Spleen (tissue), 11 donors: Measurements from ENCODE around the gene CPNE6. TPM values are rescaled to one million over a fixed set of nuclear protein-coding genes. Genes with fewer than 3 reads are reported as not detected.

Experiments
- DNase-seq: peaks from one replicate; pipeline ENCODE4 v3.0.0-alpha.2; 2020
- H3K27ac ChIP-seq, 8 donors: fragments of 200-600 bp; sonication (generic) in 7 of 8; 1 replicate in 4 of 8; 2 replicates in 4 of 8; pipeline versions ENCODE4 v1.5.0 to v1.8.0; 2016 to 2021; ENCODE audit warnings: inconsistent platforms in 4 of 8, mild to moderate bottlenecking in 4 of 8, moderate library complexity in 1 of 8
- H3K27me3 ChIP-seq, 7 donors: fragments of 200-600 bp; sonication (generic) in 6 of 7; replicated peaks in 1 of 7; 1 replicate in 4 of 7; 2 replicates in 3 of 7; pipeline versions ENCODE4 v1.5.0 to v1.8.0; 2016 to 2021; ENCODE audit warnings: inconsistent platforms in 3 of 7, mild to moderate bottlenecking in 1 of 7
- H3K36me3 ChIP-seq, 6 donors: fragments of 200-600 bp; sonication (generic) in 5 of 6; 1 replicate in 4 of 6; 2 replicates in 2 of 6; pipeline versions ENCODE4 v1.5.0 to v1.8.0; 2016 to 2021; ENCODE audit warnings: inconsistent platforms in 2 of 6
- H3K4me1 ChIP-seq, 6 donors: fragments of 200-600 bp; sonication (generic) in 5 of 6; 1 replicate in 3 of 6; 2 replicates in 3 of 6; pipeline versions ENCODE4 v1.5.0 to v1.8.0; 2016 to 2021; ENCODE audit warnings: inconsistent platforms in 3 of 6
- H3K4me3 ChIP-seq, 8 donors: fragments of 200-600 bp; sonication (generic) in 7 of 8; 1 replicate in 4 of 8; 2 replicates in 4 of 8; pipeline versions ENCODE4 v1.5.0 to v1.8.0; 2016 to 2021; ENCODE audit warnings: inconsistent platforms in 4 of 8, mild to moderate bottlenecking in 4 of 8, moderate library complexity in 2 of 8
- H3K9me3 ChIP-seq, 8 donors: fragments of 200-600 bp; sonication (generic) in 7 of 8; 1 replicate in 4 of 8; 2 replicates in 4 of 8; pipeline versions ENCODE4 v1.5.0 to v1.8.0; 2016 to 2021; ENCODE audit warnings: inconsistent platforms in 4 of 8
- CTCF ChIP-seq, 11 experiments: fragments of 200-600 bp in 7 of 11; fragments of 450-650 bp in 4 of 11; sonication (generic) in 4 of 11; IDR thresholded peaks in 8 of 11; conservative IDR thresholded peaks in 3 of 11; 1 replicate in 7 of 11; 2 replicates in 4 of 11; pipeline versions ENCODE4 v1.4.0 to v1.8.0; 2016 to 2021; ENCODE audit warnings: antibody characterized with exemption in 11 of 11, inconsistent platforms in 4 of 11, mild to moderate bottlenecking in 1 of 11
- POLR2A ChIP-seq, 3 donors: fragments of 450-650 bp; IDR thresholded peaks; one replicate each; pipeline ENCODE4 v1.5.1; 2017; ENCODE audit warnings: antibody characterized with exemption in 3 of 3, mild to moderate bottlenecking in 1 of 3
- POLR2AphosphoS5 ChIP-seq, 3 donors: sonication (generic); formaldehyde crosslinking; IDR thresholded peaks; one replicate each; pipeline ENCODE4 v1.5.1; 2017; ENCODE audit warnings: antibody characterized with exemption in 3 of 3
- WGBS, 5 donors: extraction: QIAGEN DNeasy Blood & Tissue Kit in 3 of 5; methylation state at CpG; one replicate each; pipeline versions ENCODE4 v1.1.5 to v1.1.7; 2013 to 2018; 5-methylcytosine and 5-hydroxymethylcytosine counted together
- intact Hi-C: fragments of 100-400 bp; cut with DNase I; formaldehyde crosslinking; loops from one replicate; pipeline ENCODE4 v1.15.0; 2023; ENCODE audit warnings: low total_unique reads
- polyA plus RNA-seq, 3 donors: library from polyadenylated mRNA; stranded (reverse); fragments of 200-250 nt; gene quantifications; one replicate each; pipeline ENCODE4 v1.2.1, GENCODE V29; 2013
- total RNA-seq, 7 donors: library from RNA; depleted of rRNA in 3 of 7; stranded (reverse); fragments of >200 nt in 3 of 7; fragmentation: NEBNext Ultra II Directional in 4 of 7; extraction: Animal tissue kit (Norgen Biotek cat#: 25700) in 4 of 7; gene quantifications; one replicate each; pipeline versions ENCODE4 v1.1.0 to v1.2.1, GENCODE V29; 2016 to 2021
- donor health status: healthy with polysubstance abuse.
- donor health status: DM: no; HTN: no; CAD: no; lungs with moderate emphysema.
- donor health status: DM: no; HTN: no; CAD: no.
- donor health status: Bipolar disorder and iron deficiency.
- donor health status: healthy.
- donor health status: DM: no; HTN: no; CAD: no.
- donor health status: DM: yes; HTN: yes; CAD: no.

The CPNE6 gene
- total and polyA plus RNA-seq, 10 donors: 0.03 to 0.13 TPM; not detected in 8

- intact Hi-C loops: no loop called here
- no peaks in the 10 kb centered on the region for H3K27me3 ChIP-seq
- no peak overlapping the region for H3K27ac ChIP-seq
- H3K9me3 ChIP-seq: no peaks in the 10 kb centered on the region
- no peaks in the 10 kb centered on the region for H3K36me3 ChIP-seq
- TF ChIP-seq POLR2AphosphoS5 (IDR thresholded peaks at IDR 0.05) (no peak), POLR2A (IDR thresholded peaks at IDR 0.05) (no peak), CTCF (IDR thresholded peaks at IDR 0.05 in 8 of 11, conservative IDR thresholded peaks at IDR 0.05 in 3 of 11) (no peak)
- WGBS, 5 donors: 85 to 95% (median 91%) methylated on average over 14 to 16 of the region's 16 CpGs
- H3K4me1 ChIP-seq: peaks cover 0 to 10% (median 0%) of the 10 kb centered on the region in 6 donors
- no peak overlapping the region for H3K4me3 ChIP-seq
- no peak for DNase-seq
These were observed 11.4 kb upstream of the CPNE6 start for GRCh38 chr14:24059841-24060388.

- Histone ChIP-seq H3K36me3 (no peaks in the 10 kb centered on the region), H3K9me3 (no peaks in the 10 kb centered on the region), H3K4me1 (peaks cover 0 to 10% (median 0%) of the 10 kb centered on the region in 6 donors), H3K27me3 (no peaks in the 10 kb centered on the region), H3K27ac (no peak overlapping the region), H3K4me3 (no peak overlapping the region)
- no peak for DNase-seq
- no peak for TF ChIP-seq POLR2AphosphoS5 (IDR thresholded peaks at IDR 0.05)
- TF ChIP-seq POLR2A (IDR thresholded peaks at IDR 0.05): no peak
- no peak for TF ChIP-seq CTCF (IDR thresholded peaks at IDR 0.05 in 8 of 11, conservative IDR thresholded peaks at IDR 0.05 in 3 of 11)
- intact Hi-C loops: no loop called here
- 90 to 96% (median 93%) methylated on average over 4 to 10 of the region's 10 CpGs for WGBS, 5 donors
These were observed 10.9 kb upstream of the CPNE6 start for GRCh38 chr14:24060443-24060842.

- H3K4me3 ChIP-seq: no peak overlapping the region
- intact Hi-C loops: no loop called here
- H3K4me1 ChIP-seq: peaks cover 0 to 10% (median 0%) of the 10 kb centered on the region in 6 donors
- no peaks in the 10 kb centered on the region for H3K27me3 ChIP-seq
- WGBS, 5 donors: 92 to 99% (median 96%) methylated on average over 7 of the region's 7 CpGs
- no peaks in the 10 kb centered on the region for H3K36me3 ChIP-seq
- TF ChIP-seq CTCF (IDR thresholded peaks at IDR 0.05 in 8 of 11, conservative IDR thresholded peaks at IDR 0.05 in 3 of 11) (no peak), POLR2A (IDR thresholded peaks at IDR 0.05) (no peak), POLR2AphosphoS5 (IDR thresholded peaks at IDR 0.05) (no peak)
- no peak overlapping the region for H3K27ac ChIP-seq
- no peak for DNase-seq
- no peaks in the 10 kb centered on the region for H3K9me3 ChIP-seq
These were observed 10.1 kb upstream of the CPNE6 start for GRCh38 chr14:24060984-24061913.
